NCI-H2196 (cell line): Measurements from ENCODE around the gene UNC45A.
A peak's percentile ranks its signal among the peaks of the same experiment; 100 is the strongest.

Source experiments
- DNase-seq: peaks from one replicate; lab custom pipeline; 2025; ENCODE audit not compliant: unreplicated experiment; lab: John Stamatoyannopoulos, UW

UNC45A gene

DNA sequence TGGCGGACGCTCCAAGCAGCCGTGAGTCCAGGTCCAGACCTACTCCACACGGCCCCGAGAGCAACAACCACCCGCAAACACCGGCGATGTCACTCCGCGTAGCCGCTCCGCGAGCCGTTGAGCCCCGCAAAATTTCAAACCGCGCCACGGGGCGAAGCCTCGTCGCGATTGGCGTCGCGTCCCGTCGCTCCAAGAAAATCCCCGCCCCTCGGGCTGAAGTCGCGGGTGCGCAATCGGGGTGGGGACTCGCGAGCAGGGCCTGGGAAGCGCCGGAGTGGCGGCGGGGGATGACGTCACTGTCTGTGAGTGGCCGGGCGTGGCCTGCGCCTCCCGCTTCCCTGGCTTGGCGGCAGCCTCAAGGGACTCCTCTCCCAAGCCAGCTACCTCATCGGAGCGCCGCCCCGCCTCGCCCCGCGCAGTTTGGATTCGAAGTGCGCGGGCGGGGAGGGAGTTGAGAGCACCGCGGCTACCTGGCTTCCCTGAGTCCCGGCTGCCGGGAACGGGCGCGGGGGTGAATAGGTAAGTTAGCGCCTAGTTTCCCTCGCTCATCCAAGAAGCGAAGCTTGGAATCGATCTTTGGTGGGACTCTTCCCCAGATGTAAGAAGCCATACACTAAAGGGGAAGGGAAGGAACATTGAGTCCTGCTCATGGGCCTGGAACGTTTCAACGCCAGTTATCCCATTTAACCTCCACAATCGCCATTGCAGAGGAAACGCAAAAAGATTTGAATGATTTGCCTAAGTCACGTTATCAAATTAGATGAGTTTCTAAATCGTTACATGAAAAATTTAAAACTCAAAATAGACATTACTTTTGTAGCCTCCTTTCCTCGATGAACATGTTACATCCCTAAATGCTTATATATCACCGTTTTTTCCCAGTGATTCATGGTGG lies 59.6 kb downstream of the UNC45A start, which contains the start of gene PRC1:
TSS of gene PRC1 (minus strand) at position 119 of the 895 bp plus-strand sequence. CDS start at position 1, 118 bp downstream.
- peak; percentile 91 for DNase-seq

DNA sequence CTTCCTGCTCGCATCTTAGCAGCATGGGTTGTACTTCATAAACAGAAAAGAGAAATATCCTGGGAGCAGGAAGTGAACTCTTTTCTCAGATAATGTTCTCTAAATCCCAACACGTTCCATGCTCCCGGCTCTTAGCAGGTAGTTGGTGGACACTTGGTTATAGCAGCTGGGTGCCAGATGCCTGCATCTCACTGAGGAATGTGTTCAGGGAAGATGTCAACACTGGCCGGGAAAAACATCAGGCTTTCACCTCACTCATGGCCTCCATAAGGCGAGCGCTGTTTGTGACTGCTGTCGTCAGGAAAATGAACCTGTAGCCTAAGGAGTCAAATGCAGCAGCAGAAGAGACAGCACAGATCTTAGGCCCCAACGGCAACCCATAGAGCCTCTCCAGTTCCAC lies 63.7 kb downstream of the UNC45A start:
- DNase-seq = no peak

DNA sequence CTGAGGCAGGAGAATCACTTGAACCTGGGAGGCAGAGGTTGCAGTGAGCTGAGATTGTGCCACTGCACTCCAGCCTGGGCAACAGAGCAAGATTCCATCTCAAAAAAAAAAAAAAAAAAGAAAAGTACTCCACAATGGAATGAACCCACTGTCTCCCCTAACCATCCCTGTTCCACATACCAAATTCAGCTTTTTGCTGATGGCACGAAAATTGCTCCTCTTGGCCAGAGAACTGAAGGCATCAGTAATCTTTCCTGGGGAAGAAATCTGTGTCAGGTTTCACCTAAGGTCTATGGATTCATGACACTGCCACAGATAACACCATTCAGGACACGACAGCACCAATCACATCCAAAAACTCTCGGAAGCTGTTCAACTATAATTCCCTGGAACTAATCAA lies 66.1 kb downstream of the UNC45A start:
- no peak for DNase-seq
